ENCODE measurements around the gene VSTM4.
A peak's percentile ranks its signal among the peaks of the same experiment; 100 is the strongest.

VSTM4 gene, protein sequence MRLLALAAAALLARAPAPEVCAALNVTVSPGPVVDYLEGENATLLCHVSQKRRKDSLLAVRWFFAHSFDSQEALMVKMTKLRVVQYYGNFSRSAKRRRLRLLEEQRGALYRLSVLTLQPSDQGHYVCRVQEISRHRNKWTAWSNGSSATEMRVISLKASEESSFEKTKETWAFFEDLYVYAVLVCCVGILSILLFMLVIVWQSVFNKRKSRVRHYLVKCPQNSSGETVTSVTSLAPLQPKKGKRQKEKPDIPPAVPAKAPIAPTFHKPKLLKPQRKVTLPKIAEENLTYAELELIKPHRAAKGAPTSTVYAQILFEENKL

DNA sequence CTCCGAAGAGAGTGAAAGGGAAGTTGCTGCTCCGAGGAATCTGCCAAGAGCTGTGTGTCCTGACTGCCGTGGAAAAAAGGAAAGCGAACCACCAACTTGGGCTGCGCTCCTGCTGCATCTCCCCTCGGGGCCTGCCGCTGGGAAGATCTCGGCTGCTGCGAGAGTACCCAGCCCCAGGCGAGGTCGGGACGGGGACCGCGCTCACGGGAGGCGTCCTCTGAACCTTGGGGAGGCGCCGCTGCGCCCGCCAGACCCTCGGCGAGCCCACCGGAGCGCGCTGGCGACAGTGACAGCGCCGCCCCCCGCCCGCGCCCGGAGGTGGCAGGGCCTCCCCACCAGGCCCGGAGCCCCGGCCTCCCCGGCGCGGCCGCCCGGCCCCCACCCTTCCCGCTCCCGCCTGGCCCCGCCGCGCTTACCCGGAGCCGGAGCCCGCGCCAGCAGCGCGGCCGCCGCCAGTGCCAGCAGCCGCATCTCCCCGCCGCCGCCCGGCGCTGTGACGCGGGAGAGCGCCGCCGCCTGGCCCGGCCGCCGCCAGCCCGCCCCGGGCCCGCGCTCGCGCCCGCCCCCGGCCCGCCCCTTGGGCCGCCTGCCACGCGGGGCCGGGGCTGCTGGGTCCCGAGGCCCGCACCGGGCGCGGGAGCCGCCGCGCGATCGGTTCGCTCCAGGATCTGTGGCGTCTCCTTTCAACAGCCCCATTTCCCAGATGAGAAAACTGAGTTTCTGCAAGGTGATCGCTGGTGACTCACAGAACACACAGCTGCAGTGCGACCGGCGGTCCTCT is at the start of gene VSTM4:
VSTM4 (minus strand) TSS at position 508 of the 781 bp plus-strand sequence; CDS start at position 471, 37 bp downstream.
- DNase-seq (ENCODE audit: low read depth in 1 of 2, low spot score in 1 of 2) = peak in 1 of 2 experiments; percentile 10
- no peak for TF ChIP-seq JUND (IDR thresholded peaks at IDR 0.05; ENCODE audit: low read depth)
- in situ Hi-C loops (cut with HindIII; ENCODE audit: low pct_unique_long_range_greater_than_20kb, low sequenced_read_pairs) = no loop called here

DNA sequence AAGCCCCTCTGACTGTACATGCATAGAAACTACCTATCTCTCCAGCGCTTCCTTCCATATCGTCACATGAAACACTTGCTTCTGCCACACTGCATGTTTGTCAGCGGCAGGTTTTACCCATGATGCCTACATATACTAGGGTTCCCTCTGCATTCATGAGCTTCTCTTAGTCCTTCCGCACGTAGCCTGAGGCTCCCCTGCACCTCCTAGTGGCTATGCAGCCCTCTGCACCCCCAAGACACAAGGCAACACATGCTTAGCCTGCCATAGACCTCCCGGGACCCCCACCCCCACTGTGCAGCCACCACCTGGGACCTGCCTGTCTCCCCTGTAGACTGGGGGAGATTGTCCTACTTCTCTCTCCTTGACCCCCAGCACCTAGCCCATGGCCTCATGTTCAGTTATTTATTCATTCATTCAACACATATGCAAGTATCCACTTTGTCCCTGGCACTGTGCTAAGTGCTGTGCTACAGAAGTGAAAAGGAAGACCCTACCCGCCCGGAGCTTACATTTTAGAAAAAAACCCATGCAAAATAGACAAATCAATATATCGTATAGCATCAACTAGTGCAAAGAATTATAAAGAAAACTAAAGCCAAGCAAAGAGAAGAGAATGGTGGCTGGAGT is 49.4 kb upstream of the VSTM4 start:
- no peak for TF ChIP-seq JUND (IDR thresholded peaks at IDR 0.05; ENCODE audit: low read depth)
- DNase-seq (ENCODE audit: low read depth in 1 of 2, low spot score in 1 of 2) = peak in 1 of 2 experiments; percentile 43
- in situ Hi-C loops (cut with HindIII; ENCODE audit: low pct_unique_long_range_greater_than_20kb, low sequenced_read_pairs) = no loop called here

DNA sequence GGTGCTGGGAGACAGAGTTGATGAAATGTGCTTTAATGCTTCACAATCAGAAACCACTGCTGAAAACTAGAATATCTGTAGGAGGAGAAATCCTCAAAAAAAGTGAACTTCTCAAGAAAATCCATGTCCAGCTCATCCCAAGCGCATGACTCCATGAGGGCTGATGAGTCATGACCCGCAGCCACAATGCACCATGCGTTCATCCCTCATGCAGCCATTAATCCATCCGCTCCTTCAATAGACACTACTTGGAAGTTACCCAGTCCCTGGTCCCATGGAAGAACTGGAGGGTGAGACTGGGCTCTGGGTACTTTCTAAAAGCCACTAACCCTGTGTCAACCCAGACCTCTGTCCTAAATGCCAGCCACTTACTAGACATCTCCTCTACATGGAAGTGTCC is 48.4 kb upstream of the VSTM4 start:
- DNase-seq (ENCODE audit: low read depth in 1 of 2, low spot score in 1 of 2) = no peak
- in situ Hi-C loops (cut with HindIII; ENCODE audit: low pct_unique_long_range_greater_than_20kb, low sequenced_read_pairs) = no loop called here
- TF ChIP-seq JUND (IDR thresholded peaks at IDR 0.05; ENCODE audit: low read depth) = no peak

DNA sequence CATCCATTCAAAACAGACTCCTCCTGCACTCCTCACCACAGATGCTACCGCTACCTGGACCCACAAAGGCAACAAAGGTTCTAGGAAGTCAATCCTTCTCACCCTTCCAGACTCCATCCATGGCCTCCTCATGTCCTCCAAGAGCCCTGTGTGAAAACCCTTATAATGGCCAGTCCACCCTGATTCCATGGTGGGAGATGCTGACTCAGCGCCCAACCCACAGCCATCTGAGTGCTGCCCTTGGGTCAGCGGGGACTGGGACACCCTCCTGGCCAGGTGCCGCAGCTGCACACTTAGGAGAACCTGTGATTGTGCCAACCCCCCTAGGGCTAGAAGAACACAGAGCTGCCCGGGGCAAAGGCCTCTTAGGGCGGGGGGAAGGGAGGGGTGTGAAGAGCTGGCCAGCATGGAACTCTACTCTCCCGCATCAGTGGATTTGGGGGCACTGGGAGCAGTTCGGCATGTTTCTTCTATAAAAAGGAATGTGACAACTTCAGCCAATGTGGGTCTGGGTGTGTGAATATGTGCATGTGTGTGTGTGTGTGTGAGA is 47.5 kb upstream of the VSTM4 start:
- no peak for DNase-seq (ENCODE audit: low read depth in 1 of 2, low spot score in 1 of 2)
- no peak for TF ChIP-seq JUND (IDR thresholded peaks at IDR 0.05; ENCODE audit: low read depth)
- in situ Hi-C loops (cut with HindIII; ENCODE audit: low pct_unique_long_range_greater_than_20kb, low sequenced_read_pairs) = no loop called here

DNA sequence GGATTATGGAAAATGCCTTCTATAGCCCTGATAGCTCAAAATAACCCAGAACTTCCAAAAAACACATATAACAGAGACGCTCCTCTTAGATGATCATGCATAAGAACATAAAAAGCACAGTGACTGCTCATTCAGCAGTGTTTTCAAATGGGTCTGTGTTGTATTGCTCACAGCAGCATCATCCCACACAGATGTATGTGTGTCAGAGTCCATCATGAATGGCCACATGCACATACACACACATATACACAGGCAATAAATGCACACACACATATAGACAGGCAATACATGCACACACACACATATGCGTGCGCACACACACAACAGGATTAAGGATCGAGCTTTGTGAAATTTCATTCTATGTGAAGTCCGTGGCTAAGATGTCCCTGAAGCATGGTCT is 46.7 kb upstream of the VSTM4 start:
- no peak for DNase-seq (ENCODE audit: low read depth in 1 of 2, low spot score in 1 of 2)
- no peak for TF ChIP-seq JUND (IDR thresholded peaks at IDR 0.05; ENCODE audit: low read depth)
- in situ Hi-C loops (cut with HindIII; ENCODE audit: low pct_unique_long_range_greater_than_20kb, low sequenced_read_pairs) = no loop called here

DNA sequence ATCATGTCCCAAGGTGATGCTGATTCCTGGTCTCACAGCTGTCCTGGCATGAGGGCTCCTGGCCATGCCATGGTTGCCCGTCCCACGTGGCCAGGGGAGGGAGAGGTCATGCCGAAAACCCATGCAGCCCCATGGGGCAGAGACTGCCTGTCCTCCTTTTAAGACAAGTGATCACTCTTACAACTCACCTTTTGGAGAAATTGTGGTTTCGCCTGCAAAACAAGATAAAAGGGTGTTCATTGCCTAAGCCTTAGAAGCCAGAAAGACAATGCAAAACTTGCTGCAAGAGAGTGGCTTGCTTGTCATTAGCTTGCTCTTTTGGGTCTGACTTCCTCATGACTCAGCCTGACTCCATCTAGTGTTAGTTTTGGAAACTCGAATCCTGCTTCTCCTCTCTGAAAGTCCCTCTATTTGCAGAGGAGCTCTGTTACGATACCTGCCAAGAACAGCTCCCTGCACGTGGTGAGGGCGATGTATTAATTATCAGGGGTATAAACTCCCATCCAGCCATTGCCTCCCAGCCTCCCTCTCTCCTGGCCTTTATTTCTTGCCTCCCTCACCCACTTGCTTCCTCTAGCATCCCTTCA is 46.2 kb upstream of the VSTM4 start:
- no peak for TF ChIP-seq JUND (IDR thresholded peaks at IDR 0.05; ENCODE audit: low read depth)
- in situ Hi-C loops (cut with HindIII; ENCODE audit: low pct_unique_long_range_greater_than_20kb, low sequenced_read_pairs) = no loop called here
- DNase-seq (ENCODE audit: low read depth in 1 of 2, low spot score in 1 of 2) = peak; percentile 39 to 71

DNA sequence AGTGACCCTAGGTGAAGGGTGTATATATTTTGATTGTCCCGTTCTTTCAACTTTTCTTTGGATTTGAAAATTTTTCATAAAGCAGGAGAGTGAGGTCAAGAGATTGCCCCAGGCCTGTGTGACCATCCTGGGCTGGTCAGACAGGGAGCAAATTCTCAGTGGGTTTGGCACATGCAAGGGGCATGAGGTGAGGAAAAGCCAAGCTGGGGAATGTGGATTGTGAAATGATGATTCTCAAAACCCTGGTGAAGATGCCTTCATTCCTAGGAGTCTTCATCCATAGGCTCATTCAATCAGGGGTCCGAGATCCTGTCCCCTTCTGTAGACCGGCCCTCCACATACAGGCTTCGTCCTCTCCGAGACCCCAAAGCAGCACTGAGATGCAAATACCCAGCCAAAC is 45.5 kb upstream of the VSTM4 start:
- DNase-seq (ENCODE audit: low read depth in 1 of 2, low spot score in 1 of 2) = no peak
- in situ Hi-C loops (cut with HindIII; ENCODE audit: low pct_unique_long_range_greater_than_20kb, low sequenced_read_pairs) = no loop called here
- no peak for TF ChIP-seq JUND (IDR thresholded peaks at IDR 0.05; ENCODE audit: low read depth)

DNA sequence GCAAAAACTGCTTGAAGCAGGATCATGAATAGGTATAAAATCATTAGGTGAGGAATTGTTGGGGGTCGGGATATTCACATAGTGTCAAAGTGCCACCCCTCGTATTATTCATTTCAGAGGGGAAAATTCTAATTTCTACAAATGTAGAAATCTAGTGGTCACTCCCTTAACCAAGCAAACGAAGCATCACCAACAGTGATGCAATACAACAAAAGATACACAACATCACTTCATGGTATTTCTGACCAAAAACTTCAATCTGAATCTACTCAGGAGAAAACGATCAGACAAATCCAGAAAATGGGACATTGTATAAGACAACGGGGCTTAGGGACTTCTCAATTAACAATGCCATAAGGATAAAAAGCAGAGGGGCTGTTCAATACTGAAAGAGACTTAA is 44.8 kb upstream of the VSTM4 start:
- no peak for TF ChIP-seq JUND (IDR thresholded peaks at IDR 0.05; ENCODE audit: low read depth)
- no peak for DNase-seq (ENCODE audit: low read depth in 1 of 2, low spot score in 1 of 2)
- in situ Hi-C loops (cut with HindIII; ENCODE audit: low pct_unique_long_range_greater_than_20kb, low sequenced_read_pairs) = no loop called here

DNA sequence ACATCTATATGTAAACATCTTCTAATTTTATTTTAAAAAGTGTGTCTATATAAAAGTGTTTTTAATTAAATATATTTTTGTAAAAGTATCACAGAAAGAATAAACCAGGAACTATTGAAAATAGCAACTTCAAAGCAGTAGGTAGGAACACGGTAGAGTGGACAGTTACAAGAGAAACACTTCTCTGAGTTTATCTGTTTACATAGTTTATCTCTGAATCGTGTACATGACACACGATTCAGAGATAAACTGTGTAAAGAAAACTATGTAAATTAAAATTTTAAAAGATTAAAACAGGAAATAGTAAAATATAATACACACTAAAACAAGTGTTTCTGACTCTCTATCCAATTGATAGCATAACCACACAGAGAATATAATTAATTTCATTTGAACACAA is 43.6 kb upstream of the VSTM4 start:
- TF ChIP-seq JUND (IDR thresholded peaks at IDR 0.05; ENCODE audit: low read depth) = no peak
- in situ Hi-C loops (cut with HindIII; ENCODE audit: low pct_unique_long_range_greater_than_20kb, low sequenced_read_pairs) = no loop called here
- no peak for DNase-seq (ENCODE audit: low read depth in 1 of 2, low spot score in 1 of 2)

DNA sequence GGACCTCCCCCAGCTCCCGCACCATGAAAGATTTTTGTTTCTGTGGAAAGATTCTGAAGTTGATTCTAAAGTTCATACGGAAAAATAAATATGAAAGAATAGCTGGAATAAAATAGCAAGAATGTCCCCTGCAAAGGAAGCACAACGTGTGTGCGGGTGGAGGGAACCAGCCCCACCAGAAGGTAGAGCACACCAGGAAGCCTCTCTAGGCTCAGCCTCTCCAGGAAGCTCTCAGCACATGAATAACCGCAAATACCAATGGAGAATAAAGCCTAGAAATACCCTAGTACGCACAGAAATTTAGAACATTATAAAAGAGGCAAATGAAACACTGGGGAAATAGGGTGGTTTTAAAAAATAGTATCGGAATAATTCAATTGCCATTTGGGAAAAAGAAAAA is 43.1 kb upstream of the VSTM4 start:
- in situ Hi-C loops (cut with HindIII; ENCODE audit: low pct_unique_long_range_greater_than_20kb, low sequenced_read_pairs) = no loop called here
- no peak for DNase-seq (ENCODE audit: low read depth in 1 of 2, low spot score in 1 of 2)
- no peak for TF ChIP-seq JUND (IDR thresholded peaks at IDR 0.05; ENCODE audit: low read depth)

DNA sequence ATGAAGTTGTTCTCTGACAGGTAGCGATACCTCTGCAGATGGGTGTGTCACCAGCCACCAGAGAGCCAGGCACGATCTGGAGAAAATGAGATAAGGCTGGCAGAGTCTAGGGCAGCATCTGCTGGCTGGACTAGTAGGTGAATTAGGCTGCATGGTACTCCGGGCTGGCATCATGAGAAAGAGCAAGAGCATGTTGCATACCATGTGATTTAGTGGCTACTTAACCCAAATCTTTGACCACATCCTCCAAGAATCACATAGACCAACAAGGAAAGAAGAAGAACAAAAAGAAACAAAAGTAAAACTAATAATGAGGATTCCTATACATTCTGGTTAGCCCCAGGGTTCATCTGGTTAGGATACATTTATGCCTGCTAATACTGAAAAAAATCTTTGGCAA is 41.9 kb upstream of the VSTM4 start:
- no peak for TF ChIP-seq JUND (IDR thresholded peaks at IDR 0.05; ENCODE audit: low read depth)
- DNase-seq (ENCODE audit: low read depth in 1 of 2, low spot score in 1 of 2) = no peak
- in situ Hi-C loops (cut with HindIII; ENCODE audit: low pct_unique_long_range_greater_than_20kb, low sequenced_read_pairs) = no loop called here

DNA sequence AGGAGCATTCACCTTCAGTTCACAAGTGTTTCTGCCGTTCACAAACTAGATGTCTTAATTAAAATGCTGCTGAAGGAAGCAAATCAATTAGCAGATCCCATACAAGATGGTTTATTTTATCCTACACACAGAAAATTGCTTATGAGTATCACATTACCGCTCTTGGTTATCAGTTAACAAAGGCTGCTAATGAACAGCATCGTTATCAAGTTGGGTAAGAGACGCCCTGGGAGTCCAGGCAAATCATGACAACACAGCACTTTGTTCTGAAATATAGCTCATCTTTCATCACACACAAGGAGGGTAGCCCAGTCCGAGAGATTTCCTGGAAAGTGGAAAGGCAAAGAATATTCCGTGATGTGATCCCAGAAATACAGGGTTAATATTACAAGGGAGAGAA is 39.3 kb upstream of the VSTM4 start:
- no peak for TF ChIP-seq JUND (IDR thresholded peaks at IDR 0.05; ENCODE audit: low read depth)
- no peak for DNase-seq (ENCODE audit: low read depth in 1 of 2, low spot score in 1 of 2)
- in situ Hi-C loops (cut with HindIII; ENCODE audit: low pct_unique_long_range_greater_than_20kb, low sequenced_read_pairs) = no loop called here

Measured in T47D (cell line).